Adrenal gland (tissue), 19 donors: ENCODE measurements around the gene ULK3. TPM values are rescaled to one million over a fixed set of nuclear protein-coding genes. Genes with fewer than 3 reads are reported as not detected.
A peak's percentile ranks its signal among the peaks of the same experiment; 100 is the strongest.

Experiments used
- DNase-seq, 7 donors: peaks; one replicate each; pipeline ENCODE4 v3.0.0-alpha.2; 2019 to 2020
- H3K27ac ChIP-seq, 5 donors: fragments of 200-600 bp; sonication (generic) in 4 of 5; 1 replicate in 3 of 5; 2 replicates in 2 of 5; pipeline versions ENCODE4 v1.5.1 to v1.8.0; 2016 to 2020; ENCODE audit warnings: mild to moderate bottlenecking in 1 of 5
- H3K27me3 ChIP-seq: fragments of 200-600 bp; 2 replicates; pipeline ENCODE4 v1.8.0; 2021
- H3K36me3 ChIP-seq, 2 donors: fragments of 200-600 bp; replicated peaks in 1 of 2; 1 replicate in 1 of 2; 2 replicates in 1 of 2; pipeline versions ENCODE4 v1.5.1 to v1.8.0; 2018 to 2022
- H3K4me1 ChIP-seq, 2 donors: fragments of 200-600 bp; replicated peaks in 1 of 2; 1 replicate in 1 of 2; 2 replicates in 1 of 2; pipeline versions ENCODE4 v1.5.1 to v1.8.0; 2018 to 2021
- H3K4me3 ChIP-seq, 4 donors: fragments of 200-600 bp; sonication (generic) in 3 of 4; one replicate each; pipeline ENCODE4 v1.5.1; 2016 to 2018
- H3K9me3 ChIP-seq, 3 donors: fragments of 200-600 bp; sonication (generic) in 1 of 3; replicated peaks in 1 of 3; 1 replicate in 2 of 3; 2 replicates in 1 of 3; pipeline versions ENCODE4 v1.5.1 to v1.8.0; 2016 to 2021
- POLR2A ChIP-seq, 2 donors: fragments of 450-650 bp; IDR thresholded peaks; one replicate each; pipeline ENCODE4 v1.6.1; 2017; ENCODE audit warnings: antibody characterized with exemption in 2 of 2, mild to moderate bottlenecking in 2 of 2, moderate library complexity in 1 of 2
- WGBS, 4 donors: extraction: QIAGEN DNeasy Blood & Tissue Kit in 2 of 4; methylation state at CpG; one replicate each; pipeline versions ENCODE4 v1.1.5 to v1.1.7; 2013 to 2017; 5-methylcytosine and 5-hydroxymethylcytosine counted together
- intact Hi-C, 2 donors: fragments of 100-400 bp; cut with DNase I; formaldehyde crosslinking; loops; one replicate each; pipeline versions ENCODE4 v1.14.1 to v1.15.0; 2022 to 2023
- long read RNA-seq, 10 donors: library from polyadenylated mRNA in 3 of 10; unstranded in 2 of 10; stranded (forward) in 1 of 10; transcript quantifications; one replicate each; pipeline ENCODE4 v2.0.0 and lab custom pipeline, GENCODE V29; 2021 to 2026
- polyA plus RNA-seq, 3 donors: library from polyadenylated mRNA; stranded (reverse); fragments of 200-250 nt in 2 of 3; fragments of 350-450 nt in 1 of 3; fragmentation: Illumina TruSeq in 1 of 3; extraction: RNeasy Lipid Tissue Mini Kit (QIAGEN cat#74804) in 1 of 3; gene quantifications; one replicate each; pipeline ENCODE4 v1.2.3, GENCODE V29; 2013 to 2014
- total RNA-seq, 9 donors: library from RNA; depleted of rRNA in 4 of 9; stranded (reverse); fragments of >200 nt in 4 of 9; fragments of 120-200 nt in 1 of 9; fragmentation: NEBNext Ultra II Directional in 1 of 9; extraction: Animal tissue kit (Norgen Biotek cat#: 25700) in 1 of 9; gene quantifications; one replicate each; pipeline versions ENCODE4 v1.1.0 to v1.2.4, GENCODE V29; 2013 to 2023
- TF ChIP-seq, protein P1 (sequence below), 6 experiments: fragments of 450-650 bp in 4 of 6; fragments of 200-600 bp in 2 of 6; sonication (generic) in 1 of 6; IDR thresholded peaks; 1 replicate in 5 of 6; 2 replicates in 1 of 6; pipeline versions ENCODE4 v1.5.1 to v1.8.0; 2016 to 2021; ENCODE audit warnings: antibody characterized with exemption in 6 of 6, mild to moderate bottlenecking in 2 of 6, moderate library complexity in 1 of 6
- donor health status: healthy with polysubstance abuse.
- donor health status: Bipolar disorder and iron deficiency.
- donor health status: DM: yes; HTN: yes; CAD: no.
- donor health status: DM: no; HTN: no; CAD: no.
- donor health status: DM: no; HTN: no; CAD: no.
- donor health status: DM: yes; HTN: yes; CAD: no.

ULK3 gene, protein sequence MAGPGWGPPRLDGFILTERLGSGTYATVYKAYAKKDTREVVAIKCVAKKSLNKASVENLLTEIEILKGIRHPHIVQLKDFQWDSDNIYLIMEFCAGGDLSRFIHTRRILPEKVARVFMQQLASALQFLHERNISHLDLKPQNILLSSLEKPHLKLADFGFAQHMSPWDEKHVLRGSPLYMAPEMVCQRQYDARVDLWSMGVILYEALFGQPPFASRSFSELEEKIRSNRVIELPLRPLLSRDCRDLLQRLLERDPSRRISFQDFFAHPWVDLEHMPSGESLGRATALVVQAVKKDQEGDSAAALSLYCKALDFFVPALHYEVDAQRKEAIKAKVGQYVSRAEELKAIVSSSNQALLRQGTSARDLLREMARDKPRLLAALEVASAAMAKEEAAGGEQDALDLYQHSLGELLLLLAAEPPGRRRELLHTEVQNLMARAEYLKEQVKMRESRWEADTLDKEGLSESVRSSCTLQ
- 10 to 100 TPM; 30.1 to 83.6 (median 48.9) TPM for total RNA-seq
- polyA plus RNA-seq: 100 to 1,000 TPM in 2 of 3 donors, 10 to 100 TPM in 1; 21.7 to 126 (median 124) TPM
- long read RNA-seq, donor 1, partial matches to known transcripts: 0 of 6 reads
- long read RNA-seq, donor 1, other reads (novel, unspliced or antisense): 0 of 6 reads
- long read RNA-seq, donor 2, partial matches to known transcripts: 0 of 4 reads
- long read RNA-seq, donor 2, other reads (novel, unspliced or antisense): 0 of 4 reads
- long read RNA-seq, donor 3, partial matches to known transcripts: 0 of 5 reads
- long read RNA-seq, donor 3, other reads (novel, unspliced or antisense): 0 of 5 reads
- long read RNA-seq, donor 4, partial matches to known transcripts: 3 of 12 reads
- long read RNA-seq, donor 4, other reads (novel, unspliced or antisense): 4 of 12 reads
- long read RNA-seq, donor 5, transcript ULK3-222 (15 exons, 2,951 nt): minor isoform, 68 of 223 reads
- long read RNA-seq, donor 5, transcript ULK3-201 (16 exons, 2,623 nt): major isoform, 71 of 223 reads
- long read RNA-seq, donor 5, partial matches to known transcripts: 20 of 223 reads
- long read RNA-seq, donor 5, other reads (novel, unspliced or antisense): 56 of 223 reads
- long read RNA-seq, donor 6, partial matches to known transcripts: 1 of 9 reads
- long read RNA-seq, donor 6, other reads (novel, unspliced or antisense): 4 of 9 reads
- long read RNA-seq, donor 7, partial matches to known transcripts: 0 of 2 reads
- long read RNA-seq, donor 7, other reads (novel, unspliced or antisense): 0 of 2 reads
- long read RNA-seq, donor 8, partial matches to known transcripts: 6 of 12 reads
- long read RNA-seq, donor 8, other reads (novel, unspliced or antisense): 0 of 12 reads
- long read RNA-seq, donor 9, partial matches to known transcripts: 9 of 12 reads
- long read RNA-seq, donor 9, other reads (novel, unspliced or antisense): 0 of 12 reads
- long read RNA-seq, donor 10, partial matches to known transcripts: 0 of 2 reads
- long read RNA-seq, donor 10, other reads (novel, unspliced or antisense): 0 of 2 reads

DNA sequence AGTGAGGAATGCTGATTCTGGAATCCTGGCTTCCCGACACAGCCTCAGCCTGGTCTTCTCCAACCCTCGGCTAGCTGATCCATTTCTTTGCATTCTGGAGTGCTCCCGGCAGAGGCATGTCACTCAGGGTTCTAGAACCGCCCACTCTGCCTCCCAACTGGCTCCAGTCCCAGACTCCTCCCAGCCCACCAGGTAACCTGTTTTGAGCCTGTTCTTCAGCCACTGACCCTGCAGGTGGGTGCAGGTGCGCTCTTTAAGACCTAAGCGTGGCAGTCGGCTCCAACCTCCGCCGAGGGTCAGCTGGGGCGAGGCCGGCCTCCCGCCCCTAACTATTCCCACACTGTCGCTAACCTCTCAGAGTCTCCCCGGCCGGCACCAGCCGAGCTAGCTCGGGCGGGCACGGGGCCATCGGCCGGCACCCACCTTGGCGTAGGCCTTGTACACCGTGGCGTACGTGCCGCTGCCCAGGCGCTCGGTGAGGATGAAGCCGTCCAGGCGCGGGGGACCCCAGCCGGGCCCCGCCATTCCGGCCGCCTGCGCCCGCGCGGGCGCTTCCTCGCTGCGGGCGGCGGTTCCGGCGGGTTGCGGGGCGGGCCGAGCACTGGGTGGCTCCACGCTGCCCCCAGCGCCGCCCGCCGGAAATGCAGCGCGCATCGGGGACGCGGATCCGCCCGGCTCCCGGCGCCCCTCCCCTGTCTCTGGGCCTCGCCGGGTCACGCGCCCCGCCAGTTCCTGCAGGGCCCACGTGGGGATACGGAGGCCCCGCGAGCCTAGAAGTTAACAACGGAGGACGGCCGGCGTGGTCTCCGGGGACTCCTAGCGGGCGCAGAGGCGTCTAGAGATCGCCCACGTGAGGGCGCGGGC is at the start of gene ULK3:
ULK3 (minus strand) TSS at position 576 of the 864 bp plus-strand sequence; CDS start at position 525, 51 bp downstream.
- TF ChIP-seq POLR2A (IDR thresholded peaks at IDR 0.05): peak; percentile 45 to 57
- TF ChIP-seq, protein P1, sequence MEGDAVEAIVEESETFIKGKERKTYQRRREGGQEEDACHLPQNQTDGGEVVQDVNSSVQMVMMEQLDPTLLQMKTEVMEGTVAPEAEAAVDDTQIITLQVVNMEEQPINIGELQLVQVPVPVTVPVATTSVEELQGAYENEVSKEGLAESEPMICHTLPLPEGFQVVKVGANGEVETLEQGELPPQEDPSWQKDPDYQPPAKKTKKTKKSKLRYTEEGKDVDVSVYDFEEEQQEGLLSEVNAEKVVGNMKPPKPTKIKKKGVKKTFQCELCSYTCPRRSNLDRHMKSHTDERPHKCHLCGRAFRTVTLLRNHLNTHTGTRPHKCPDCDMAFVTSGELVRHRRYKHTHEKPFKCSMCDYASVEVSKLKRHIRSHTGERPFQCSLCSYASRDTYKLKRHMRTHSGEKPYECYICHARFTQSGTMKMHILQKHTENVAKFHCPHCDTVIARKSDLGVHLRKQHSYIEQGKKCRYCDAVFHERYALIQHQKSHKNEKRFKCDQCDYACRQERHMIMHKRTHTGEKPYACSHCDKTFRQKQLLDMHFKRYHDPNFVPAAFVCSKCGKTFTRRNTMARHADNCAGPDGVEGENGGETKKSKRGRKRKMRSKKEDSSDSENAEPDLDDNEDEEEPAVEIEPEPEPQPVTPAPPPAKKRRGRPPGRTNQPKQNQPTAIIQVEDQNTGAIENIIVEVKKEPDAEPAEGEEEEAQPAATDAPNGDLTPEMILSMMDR (IDR thresholded peaks at IDR 0.05): peak; percentile 15 to 94 (median 69)
- Histone ChIP-seq H3K4me3 (peak within 1 kb of the TSS; percentile 29 to 80 (median 46)), H3K27ac (peak within 1 kb of the TSS; percentile 81 to 96 (median 87)), H3K9me3 (no peaks in the 10 kb centered on the region), H3K27me3 (no peaks in the 10 kb centered on the region), H3K4me1 (peaks cover 21 to 32% of the 10 kb centered on the region in 2 donors), H3K36me3 (peaks cover 0 to 28% of the 10 kb centered on the region in 2 donors)
- intact Hi-C loops: loop anchor here in 1 of 2 donors (10.0 kb wide), 1 partner anchor 52 kb away; the partner anchor contains the start of gene MPI
- peak; percentile 92 to 96 (median 93) for DNase-seq
- WGBS, 4 donors: 0 to 1% (median 0%) methylated on average over 2 to 84 of the region's 84 CpGs

DNA sequence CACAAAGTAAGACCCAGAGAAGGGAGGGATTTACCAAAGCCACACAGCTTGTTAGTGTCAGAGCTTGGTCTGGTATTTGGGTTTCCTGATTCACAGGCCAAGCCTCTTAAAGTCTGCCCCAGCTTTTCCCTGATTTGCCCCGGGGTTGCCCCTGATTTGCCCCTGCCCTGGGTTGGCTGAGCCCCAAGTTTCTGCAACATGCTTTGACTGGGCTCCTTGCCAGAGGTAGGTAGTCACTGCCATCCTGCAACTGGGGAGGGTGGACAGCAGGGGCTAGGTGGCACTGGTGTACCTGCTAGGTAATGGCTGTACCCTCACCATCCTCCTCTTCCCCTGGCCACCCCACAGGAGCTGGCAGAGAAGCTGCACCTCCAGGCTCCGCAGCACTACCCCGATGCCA is 49.4 kb upstream of the ULK3 start:
- Histone ChIP-seq H3K9me3 (no peaks in the 10 kb centered on the region), H3K4me1 (peaks cover 29 to 34% of the 10 kb centered on the region in 2 donors), H3K4me3 (no peak overlapping the region), H3K27me3 (no peaks in the 10 kb centered on the region), H3K27ac (peak overlapping the region in 3 of 5 donors; percentile 34 to 84 (median 42)), H3K36me3 (peaks cover 0 to 33% of the 10 kb centered on the region in 2 donors)
- no peak for TF ChIP-seq POLR2A (IDR thresholded peaks at IDR 0.05)
- TF ChIP-seq, protein P1 (IDR thresholded peaks at IDR 0.05): no peak
- intact Hi-C loops: loop anchor here in 1 of 2 donors (10.0 kb wide), 1 partner anchor 48 kb away; the partner anchor contains the start of gene ULK3
- peak in 4 of 7 donors; percentile 47 to 68 (median 56) for DNase-seq
- 43 to 80% (median 77%) methylated on average over 1 to 3 of the region's 3 CpGs for WGBS, 4 donors

DNA sequence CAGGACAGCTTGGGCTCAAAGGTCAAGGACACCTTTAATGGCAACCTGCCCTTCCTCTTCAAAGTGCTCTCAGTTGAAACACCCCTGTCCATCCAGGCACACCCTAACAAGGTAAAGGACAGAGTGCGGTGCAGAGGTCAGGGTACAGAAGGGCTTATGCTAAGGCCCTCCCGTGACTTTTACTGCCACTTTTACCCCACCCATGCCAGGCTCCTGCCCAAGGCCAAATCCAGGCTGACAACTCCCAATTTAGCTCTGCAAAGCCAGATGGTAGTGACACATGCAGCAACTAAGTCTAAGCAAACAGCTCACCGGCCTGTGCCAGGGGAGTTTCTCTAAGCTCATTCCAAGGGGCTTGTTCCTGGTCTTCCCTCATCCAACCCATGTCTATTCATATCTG is 48.5 kb upstream of the ULK3 start:
- H3K4me1 ChIP-seq: peaks cover 29 to 34% of the 10 kb centered on the region in 2 donors
- TF ChIP-seq, protein P1 (IDR thresholded peaks at IDR 0.05): no peak
- TF ChIP-seq POLR2A (IDR thresholded peaks at IDR 0.05): no peak
- intact Hi-C loops: loop anchor here in 1 of 2 donors (10.0 kb wide), 1 partner anchor 47 kb away; the partner anchor contains the start of gene ULK3
- peaks cover 0 to 25% of the 10 kb centered on the region in 2 donors for H3K36me3 ChIP-seq
- H3K27ac ChIP-seq: peak overlapping the region in 3 of 5 donors; percentile 7 to 84 (median 42)
- H3K27me3 ChIP-seq: no peaks in the 10 kb centered on the region
- no peaks in the 10 kb centered on the region for H3K9me3 ChIP-seq
- WGBS, 4 donors: 51 to 62% (median 55%) methylated on average over 2 to 3 of the region's 3 CpGs
- H3K4me3 ChIP-seq: no peak overlapping the region
- DNase-seq: peak in 5 of 7 donors; percentile 42 to 69 (median 53)
